Left colon (tissue), 2 donors: ENCODE measurements around the gene RAB36. TPM values are rescaled to one million over a fixed set of nuclear protein-coding genes. Genes with fewer than 3 reads are reported as not detected.

Source experiments
- ATAC-seq: fragments of 200-7000 bp; cut with Tn5 transposase; one replicate; pipeline ENCODE4 v1.9.1; 2020; ENCODE audit warnings: mild to moderate bottlenecking, moderate library complexity
- DNase-seq, 2 donors: peaks; one replicate each; pipeline ENCODE4 v3.0.0-alpha.2; 2020
- intact Hi-C, 2 donors: fragments of 100-400 bp; cut with DNase I in 1 of 2; cut with micrococcal nuclease in 1 of 2; formaldehyde crosslinking; loops; one replicate each; pipeline versions ENCODE4 v1.11.2 to v1.14.0; 2022; cut with DNase I, micrococcal nuclease
- total RNA-seq, 2 donors: library from RNA; stranded (reverse); fragmentation: NEBNext Ultra II Directional; extraction: Animal tissue kit (Norgen Biotek cat#: 25700); gene quantifications; one replicate each; pipeline ENCODE4 v1.2.1, GENCODE V29; 2021
- donor health status: DM: no; HTN: no; CAD: no.
- donor health status: DM: yes; HTN: yes; CAD: no.

The RAB36 gene
- total RNA-seq, 2 donors from 2014 or later: 1.1 to 1.2 TPM

DNA sequence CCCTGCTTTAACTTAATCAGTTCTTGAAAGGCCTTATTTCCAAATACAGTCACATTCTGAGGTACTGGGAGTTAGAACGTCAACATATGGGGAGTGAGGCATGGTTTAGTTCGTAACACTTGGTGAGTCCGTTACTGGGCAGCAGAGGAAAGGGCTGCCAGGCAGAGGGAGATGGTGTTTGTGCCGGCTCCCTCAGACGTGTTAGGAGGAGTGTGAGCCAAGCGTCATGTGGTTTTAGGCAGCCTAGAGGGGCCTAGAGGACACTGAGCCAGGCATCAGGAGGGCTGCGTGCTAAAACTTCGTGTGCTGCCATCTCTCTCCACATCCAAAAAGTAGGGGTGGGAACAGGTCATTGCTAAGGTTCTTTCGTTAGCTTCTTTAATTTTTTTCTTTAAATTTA, 45.2 kb downstream of the RAB36 start:
- ATAC-seq (no peak), DNase-seq (no peak)
- intact Hi-C loops: no loop called here

DNA sequence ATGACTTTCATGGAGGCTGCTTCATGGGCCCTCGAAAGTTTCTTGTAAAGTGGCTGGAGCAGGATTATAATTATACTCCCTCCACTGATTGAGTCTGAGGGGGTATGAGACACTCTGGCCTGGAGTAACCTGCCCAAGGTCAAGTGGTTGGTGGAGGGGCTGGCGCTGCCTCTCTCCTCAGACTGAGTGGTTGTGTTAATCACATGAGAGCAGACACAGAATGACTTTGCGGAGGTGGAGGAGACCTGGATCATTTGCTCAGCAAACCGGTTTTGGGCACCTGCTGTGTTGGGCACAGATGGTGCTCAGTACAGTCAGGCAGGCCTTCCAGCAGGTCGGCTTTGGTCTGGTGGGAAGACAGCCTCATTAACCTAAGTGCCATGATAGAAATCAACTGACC, 46.9 kb downstream of the RAB36 start:
- intact Hi-C loops: no loop called here
- peak; percentile 34 for ATAC-seq
- no peak for DNase-seq

DNA sequence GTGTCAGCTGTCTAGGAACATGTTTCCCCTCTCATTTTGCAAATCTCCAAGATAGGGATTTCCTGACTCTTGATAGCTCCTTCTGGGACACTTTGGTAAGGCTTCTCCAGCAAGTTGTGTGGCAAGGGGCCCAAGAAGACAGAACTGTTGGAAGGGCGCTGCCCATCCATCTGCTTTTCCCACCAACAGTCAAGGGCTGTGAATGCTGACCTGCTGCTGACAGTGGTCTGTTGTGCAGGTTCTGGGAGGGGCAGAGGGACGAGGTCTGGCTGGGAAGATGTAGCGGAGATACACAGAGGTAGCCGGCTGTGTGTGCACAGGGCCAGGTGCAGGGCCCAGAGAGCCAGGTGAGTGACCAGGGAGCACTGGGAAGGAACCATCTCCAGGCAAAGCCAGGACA, 47.3 kb downstream of the RAB36 start:
- intact Hi-C loops: no loop called here
- DNase-seq (no peak), ATAC-seq (no peak)

DNA sequence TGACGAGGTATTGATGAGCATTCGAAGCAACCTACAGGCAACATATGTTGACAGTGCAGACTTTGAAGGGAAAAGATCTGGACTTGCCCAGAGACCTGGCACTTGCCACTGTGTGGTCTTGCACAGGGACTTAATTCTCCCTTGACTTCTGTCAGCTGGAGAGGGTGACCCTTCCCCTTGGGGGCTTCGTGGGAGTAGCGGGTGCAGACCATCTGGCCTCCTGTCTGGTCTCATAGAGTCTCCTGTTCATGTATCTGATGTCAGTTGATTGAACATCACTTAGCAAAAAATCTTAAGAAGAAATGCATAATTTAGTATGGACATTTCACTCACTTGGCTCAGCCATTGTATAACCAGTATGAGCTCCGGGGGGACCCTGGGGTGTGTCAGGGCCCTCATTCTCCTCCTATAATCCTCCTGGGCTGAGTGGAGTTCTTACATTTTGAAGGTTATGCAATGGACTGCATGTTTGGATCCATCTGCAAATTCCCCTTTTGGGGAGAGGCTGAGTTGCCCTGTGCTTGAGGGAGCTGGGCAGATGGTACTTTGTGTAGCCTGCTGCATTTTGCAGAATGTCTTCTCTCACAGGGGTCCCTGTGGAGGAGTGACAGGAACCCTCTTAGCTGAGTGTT, 48.0 kb downstream of the RAB36 start:
- no peak for DNase-seq
- intact Hi-C loops: no loop called here
- ATAC-seq: no peak

DNA sequence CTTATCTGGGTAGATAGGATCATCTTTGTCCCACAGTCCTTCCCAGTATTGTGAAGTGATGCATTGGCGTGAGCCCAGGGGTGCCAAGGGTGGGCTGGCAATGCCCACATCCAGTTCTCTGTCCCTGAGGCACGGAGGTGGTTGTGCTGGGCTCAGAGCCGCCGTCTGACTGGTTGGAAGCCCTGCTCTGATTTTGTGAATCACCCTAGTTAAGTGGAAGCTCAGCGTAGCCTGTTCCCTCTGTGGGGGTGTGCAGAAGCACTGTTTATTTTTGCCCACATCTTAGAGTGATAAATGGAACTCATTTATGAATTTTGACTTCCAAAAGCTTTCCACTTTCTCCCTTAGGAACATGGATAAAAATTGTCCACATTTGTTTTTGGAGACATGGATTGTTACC, 48.6 kb downstream of the RAB36 start:
- DNase-seq (no peak), ATAC-seq (no peak)
- intact Hi-C loops: no loop called here

DNA sequence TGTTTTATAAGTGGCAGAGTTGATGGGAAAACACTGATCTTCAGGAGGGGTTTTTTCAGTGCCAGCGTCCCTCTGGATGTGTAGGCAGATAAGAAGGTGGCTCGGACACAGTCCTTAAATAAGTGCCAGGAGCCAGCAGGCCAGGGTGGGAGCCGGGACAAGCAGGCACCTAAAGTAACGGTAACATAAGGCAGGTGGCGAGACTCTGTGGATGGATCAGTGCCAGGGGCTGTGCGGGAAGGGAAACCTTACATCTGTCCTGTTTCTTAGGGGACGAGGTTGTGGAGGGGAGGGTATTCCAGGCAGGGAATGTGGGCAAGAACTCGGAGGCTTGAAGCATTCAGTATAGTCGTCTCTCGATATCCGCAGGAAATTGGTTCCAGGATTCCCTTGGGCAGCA, 50.9 kb downstream of the RAB36 start:
- no peak for ATAC-seq

DNA sequence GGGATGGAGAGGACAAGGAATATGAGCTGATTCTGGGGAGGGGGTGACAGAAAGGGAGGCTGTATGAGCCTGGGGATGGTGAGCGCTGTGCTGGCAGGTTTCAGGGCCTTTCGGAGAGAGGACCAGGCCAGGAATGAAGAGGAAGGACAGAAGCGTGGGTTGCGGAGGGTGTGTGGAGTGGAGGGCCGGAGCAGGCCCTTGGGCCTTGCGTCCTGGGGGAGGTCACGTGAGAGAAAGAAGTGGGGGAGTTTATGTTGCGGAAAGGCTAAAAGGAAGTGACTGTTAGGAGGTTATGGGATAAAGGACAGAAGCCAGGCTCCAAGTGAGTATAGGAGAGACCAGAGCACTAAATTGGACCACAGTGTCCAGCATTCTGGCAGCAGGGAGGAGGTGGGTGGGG, 52.6 kb downstream of the RAB36 start:
- ATAC-seq (no peak), DNase-seq (no peak)
- intact Hi-C loops: no loop called here

More for the DNA sequence above, 50.9 kb downstream of the RAB36 start:
- no peak for DNase-seq
- intact Hi-C loops: no loop called here

DNA sequence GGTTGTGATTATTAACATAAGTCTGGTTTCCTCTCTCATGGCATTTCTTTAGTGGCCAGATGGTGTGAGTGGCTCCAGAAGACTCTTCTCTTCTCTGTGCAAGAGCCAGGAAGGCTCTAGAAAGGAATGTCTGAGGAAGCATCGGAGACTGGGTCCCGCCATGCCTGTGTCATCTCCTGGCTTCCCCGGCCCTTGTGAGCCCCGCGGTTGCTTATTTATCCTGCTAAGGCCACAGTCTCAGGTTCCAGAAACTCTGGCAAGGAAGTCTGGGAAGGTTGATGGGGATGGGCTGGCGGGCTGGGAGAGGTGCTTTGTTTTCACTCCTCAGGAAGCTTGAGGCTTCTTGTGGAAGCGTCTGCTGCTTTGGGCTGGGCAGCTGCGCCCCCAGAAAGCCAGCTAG, 53.9 kb downstream of the RAB36 start:
- no peak for ATAC-seq

DNA sequence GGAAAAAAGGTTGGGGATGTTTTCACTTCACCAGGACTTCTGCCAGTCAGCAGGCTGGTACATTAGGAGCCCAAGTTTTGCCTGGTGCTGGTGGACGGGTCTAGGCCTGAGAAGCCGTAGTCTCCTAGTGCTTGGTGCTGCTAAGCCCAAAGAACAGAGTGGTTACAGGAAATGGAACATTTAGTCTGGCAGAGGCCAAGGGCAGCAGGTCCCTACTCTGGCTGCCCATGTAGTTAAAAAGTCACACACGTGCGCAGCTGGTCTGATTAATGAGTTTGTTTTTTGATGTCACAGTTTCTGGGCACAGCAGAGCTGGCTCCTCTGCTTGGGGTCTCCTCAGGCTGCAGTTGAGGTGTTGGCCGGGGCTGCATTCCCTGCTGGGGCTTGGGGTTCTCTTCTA, 55.6 kb downstream of the RAB36 start:
- intact Hi-C loops: no loop called here
- no peak for DNase-seq
- ATAC-seq: no peak

More for the DNA sequence above, 53.9 kb downstream of the RAB36 start:
- no peak for DNase-seq
- intact Hi-C loops: no loop called here

DNA sequence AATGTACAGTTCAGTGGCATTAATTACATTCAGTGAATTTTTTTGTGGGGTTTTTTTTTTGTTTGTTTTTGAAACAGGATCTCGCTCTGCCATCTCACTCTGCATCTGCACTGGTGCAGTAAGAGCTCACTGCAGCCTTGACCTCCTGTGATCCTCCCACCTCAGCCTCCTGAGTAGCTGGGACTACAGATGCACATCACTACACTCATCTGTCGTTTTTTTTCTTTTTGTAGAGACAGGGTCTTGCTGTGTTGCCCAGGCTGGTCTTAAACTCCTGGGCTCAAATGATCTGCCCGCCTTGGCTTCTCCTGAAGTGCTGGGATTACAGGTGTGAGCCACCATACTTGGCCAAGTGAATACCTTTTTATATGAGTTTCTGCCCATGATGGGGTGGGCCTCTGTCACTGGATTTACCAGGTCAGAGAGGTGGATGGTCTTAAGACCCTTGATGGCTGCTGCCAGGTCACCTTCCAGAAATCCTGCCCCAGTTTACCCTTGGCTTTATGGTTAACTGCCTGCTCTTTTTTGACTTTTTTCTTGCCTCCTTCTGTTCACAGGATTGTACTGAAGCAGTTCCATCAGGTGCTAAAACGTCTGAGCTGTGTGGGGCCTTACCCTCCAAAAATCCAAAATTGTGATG, 57.7 kb downstream of the RAB36 start:
- no peak for DNase-seq
- intact Hi-C loops: no loop called here
- no peak for ATAC-seq

DNA sequence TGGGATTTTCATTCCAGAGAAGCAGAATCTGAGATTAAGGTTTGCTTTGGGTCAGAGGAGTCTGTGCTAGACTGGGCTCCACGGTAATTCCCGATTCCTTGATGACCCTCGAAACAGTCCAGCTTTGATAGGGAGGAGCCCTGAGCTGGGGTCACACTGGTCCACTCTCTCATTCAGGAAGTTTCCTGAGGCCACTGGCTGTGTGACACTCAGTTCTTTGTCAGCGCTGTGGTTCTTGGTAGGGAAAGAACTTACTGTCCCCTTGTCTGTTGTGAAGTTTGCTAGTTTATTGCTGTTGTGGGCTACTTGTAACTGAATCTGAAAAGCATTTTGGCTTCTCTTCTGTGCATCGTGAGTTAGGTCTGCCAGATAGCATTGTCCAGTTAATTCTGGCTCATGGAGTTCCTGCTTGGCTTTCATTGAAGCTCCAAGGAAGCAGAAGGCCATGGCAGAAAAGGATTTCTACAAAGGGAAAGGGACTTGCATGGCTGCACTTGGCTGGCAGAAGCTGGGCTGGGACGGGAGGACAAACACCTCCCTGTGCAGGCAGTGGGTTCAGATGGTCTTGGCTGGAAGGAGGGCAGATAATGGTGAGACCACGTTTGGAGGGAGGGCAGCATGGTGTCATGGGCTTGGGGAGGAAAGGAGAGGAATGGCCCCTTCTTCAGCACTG, 58.3 kb downstream of the RAB36 start:
- DNase-seq (no peak), ATAC-seq (no peak)
- intact Hi-C loops: no loop called here

DNA sequence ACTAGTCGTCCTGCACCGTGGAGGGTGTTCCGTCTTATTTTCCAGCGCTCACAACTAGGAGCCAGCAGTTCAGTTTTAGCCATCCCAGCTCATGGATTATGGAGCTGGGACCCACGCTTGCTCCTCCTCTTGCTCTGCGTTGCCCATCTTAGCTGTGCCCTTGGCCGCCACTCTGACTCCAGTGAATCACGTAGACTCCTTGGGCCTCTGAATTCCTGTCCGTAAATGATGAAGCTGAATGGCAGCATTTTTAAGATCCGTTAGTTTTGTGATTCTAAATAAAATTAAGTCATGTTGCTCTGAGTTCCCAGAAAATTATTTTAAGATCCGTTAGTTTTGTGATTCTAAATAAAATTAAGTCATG, 58.8 kb downstream of the RAB36 start:
- intact Hi-C loops: no loop called here
- no peak for ATAC-seq
- DNase-seq: no peak

DNA sequence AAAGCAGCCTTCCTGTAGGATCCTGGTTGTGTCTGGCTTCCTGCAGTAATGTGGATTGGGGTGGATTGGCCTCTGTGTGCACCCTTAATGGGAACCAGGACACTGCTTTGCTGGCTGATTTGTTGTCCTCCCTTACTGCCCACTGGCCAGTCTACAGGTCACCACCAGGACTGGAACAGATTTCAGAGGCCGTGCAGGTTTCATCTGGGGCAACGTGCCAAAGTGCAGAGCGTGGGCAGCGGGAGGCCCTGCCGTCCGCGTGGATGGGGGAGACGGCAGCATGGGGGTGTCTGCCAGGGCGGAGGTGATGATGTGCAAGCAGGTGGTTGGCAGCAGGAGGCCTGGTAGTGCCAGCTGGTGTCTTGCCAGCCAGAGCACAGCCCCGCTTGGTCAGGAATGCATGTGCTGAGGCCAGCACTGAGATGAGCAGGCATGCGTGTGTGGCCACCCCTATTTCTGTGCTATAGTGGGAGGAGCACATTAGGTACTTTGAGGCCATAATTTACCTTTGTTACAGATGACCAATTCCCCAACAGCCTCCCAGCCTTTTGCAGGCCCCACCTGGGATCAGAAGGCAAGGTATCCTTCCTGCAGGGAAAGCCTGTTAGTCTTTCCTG, 59.4 kb downstream of the RAB36 start:
- ATAC-seq (peak; percentile 44), DNase-seq (no peak)

DNA sequence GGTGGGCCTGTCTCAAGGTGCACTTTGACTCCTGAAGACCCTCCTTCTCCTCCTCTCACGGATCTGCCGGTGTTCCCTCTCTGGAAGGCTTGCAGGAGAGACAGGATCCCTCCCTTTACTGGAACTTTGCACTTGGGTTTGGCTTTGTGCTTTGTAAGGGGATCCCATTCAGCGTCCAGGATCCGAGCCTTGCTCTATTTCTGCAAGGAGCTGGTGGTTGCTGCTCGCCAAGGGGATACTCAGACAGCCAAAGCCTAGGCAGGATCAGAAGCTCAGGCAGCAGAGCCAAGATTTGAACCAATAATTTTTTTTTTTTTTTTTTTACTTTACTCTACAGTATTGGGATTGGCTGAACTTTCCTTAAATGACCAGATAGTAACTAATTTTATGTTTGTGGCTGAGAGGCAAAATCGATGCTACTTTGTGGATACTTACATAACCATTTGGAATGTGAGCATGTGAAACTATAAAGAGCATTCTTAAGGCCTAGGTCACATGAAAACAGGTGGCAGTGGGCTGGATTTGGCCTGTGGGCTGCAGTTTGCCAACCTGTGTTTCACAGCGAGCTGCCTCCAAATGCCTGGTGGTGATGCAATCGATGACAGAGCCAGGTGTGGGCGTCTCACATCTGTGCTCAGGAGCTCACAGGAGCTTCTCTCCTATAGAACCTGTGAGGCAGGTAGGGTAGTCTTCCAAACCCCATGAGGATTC, 60.2 kb downstream of the RAB36 start:
- ATAC-seq (no peak), DNase-seq (no peak)
- intact Hi-C loops: no loop called here

More for the DNA sequence above, 59.4 kb downstream of the RAB36 start:
- intact Hi-C loops: no loop called here

DNA sequence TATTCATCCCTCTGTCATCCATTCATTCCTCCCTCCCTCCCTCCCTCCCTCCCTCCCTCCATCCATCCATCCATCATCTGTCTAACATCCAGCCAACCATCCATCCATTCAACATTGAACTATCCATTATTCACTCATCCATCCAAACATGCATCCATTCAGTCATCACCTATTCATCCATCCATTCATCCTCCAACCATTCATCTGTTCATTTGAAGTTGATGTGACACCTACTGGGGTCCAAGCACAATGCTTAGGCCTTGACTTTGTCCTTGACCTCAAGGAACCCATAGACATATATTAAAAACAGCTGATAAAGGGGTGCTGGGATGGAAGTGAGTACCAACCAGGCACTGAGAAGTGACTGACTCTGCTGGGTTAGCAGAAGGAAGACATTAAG, 61.6 kb downstream of the RAB36 start:
- no peak for ATAC-seq
- DNase-seq: no peak
- intact Hi-C loops: no loop called here

DNA sequence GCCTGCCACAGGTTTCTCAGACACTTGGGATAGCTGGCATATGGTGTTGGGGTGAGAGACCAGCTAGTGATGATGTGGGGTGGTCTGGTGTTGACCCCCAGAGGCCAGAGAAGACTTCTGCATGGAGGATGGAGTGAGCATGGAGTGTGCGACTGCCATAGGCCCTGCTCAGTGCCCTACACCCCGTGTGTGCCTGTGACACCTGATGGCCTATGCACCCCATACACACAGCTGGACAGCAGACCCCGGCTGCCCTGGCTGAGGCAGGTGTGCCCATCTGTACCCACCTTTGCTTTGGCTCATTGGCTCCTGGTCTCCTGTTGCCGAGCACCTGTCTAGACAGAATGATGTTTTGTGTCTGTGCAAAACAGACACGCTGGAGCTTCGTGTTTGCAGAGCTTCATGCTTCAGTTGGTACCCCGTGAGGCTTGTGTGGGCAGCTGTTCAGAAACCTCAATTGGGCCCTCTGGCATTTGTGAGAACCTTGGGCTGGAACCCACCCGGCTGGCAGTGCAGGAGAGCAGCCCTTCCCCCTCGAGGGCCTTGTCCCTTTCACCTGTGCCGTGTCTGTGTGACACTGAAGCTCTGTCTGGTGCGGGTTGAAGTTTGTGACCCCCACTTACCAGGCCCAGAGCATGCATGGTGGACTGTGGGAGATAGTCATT, 62.6 kb downstream of the RAB36 start:
- DNase-seq (no peak), ATAC-seq (no peak)
- intact Hi-C loops: no loop called here

DNA sequence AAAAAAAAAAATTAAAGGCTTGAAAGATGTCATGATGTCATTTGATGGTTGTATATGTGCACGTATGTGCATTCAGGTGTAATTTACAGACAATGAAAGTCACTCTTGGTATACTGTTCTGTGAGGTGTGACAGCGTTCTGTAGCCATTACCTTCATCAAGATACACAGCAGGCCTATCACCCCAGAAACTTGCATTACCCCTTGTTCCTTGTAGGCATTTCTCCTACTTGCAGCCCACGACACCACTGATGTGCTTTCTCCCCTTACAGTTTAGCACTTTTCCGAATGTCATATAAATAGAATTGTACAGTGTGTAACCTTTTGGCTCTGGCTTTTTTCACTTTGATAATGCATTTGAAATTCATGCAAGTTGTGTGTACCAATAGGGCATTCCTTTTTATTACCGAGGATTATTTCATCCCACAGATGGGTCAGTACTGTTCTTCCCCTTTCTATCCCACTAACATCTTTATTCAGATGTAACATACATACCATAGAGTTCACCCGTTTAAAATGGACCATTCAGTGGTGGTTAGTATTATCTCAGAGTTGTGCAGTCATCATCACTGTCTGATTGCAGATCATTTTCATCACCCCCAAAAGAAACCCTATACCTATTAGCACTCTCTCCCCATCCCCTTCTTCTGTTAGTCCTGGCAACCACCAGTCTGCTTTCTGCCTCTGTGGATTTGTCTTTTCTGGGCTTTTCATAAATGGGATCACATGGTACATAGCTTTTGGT, 65.3 kb downstream of the RAB36 start:
- intact Hi-C loops: no loop called here
- DNase-seq (no peak), ATAC-seq (no peak)

DNA sequence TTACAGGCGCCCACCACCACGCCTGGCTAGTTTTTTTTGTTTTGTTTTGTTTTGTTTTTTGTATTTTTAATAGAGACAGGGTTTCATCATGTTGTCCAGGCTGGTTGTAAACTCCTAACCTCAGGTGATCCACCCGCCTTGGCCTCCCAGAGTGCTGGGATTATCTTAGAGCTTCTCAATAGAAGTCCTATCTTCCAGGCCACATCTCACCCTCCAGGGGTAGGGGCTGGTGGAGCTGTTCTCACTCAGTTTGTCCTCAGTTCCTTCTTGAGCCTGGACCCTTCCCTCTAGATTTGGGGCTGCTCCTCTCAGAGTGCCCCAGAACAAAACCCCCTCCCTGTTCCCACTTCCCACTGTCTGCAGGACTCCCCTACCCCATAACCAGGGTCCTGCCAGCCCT, 66.3 kb downstream of the RAB36 start:
- intact Hi-C loops: no loop called here
- ATAC-seq (no peak), DNase-seq (no peak)
